HepG2 (cell line): Measurements from ENCODE around the gene SMIM20. TPM values are rescaled to one million over a fixed set of nuclear protein-coding genes. Genes with fewer than 3 reads are reported as not detected.

Experiments
- ATAC-seq: fragments of 200-7000 bp; cut with Tn5 transposase; 3 replicates; pipeline ENCODE4 v1.9.1; 2020; ENCODE audit warnings: mild to moderate bottlenecking, moderate library complexity
- BruUV-seq: library from RNA; stranded (reverse); fragments of 400-500 nt; replicated peaks from 2 replicates; lab custom pipeline; 2021; lab: Mats Ljungman, UMichigan
- CTCF ChIA-PET: fragments of 300-600 bp; formaldehyde crosslinking; extraction: SDS; loops from one replicate; lab custom pipeline; 2021; ENCODE audit warnings: low total read pairs, inconsistent platforms, low intra/inter-chr PET ratio; lab: Yijun Ruan, JAX
- POLR2A ChIA-PET: fragments of 350-600 bp; sonication (Branson Sonifier 250); formaldehyde crosslinking; loops from one replicate; lab custom pipeline; 2020; ENCODE audit warnings: antibody characterized with exemption, inconsistent platforms; lab: Yijun Ruan, JAX
- DNase-seq: peaks from one replicate; pipeline ENCODE4 v3.0.0-alpha.2; 2015; ENCODE audit warnings: low spot score
- FAIRE-seq: peaks from 3 replicates; lab custom pipeline; 2011; peaks lifted over from hg19 to GRCh38; lab: Jason Lieb, UNC
- H2AFZ ChIP-seq: one replicate; pipeline ENCODE4 v1.6.1; 2011; ENCODE audit warnings: low read length, inconsistent platforms
- H3K27ac ChIP-seq: fragments of 300-600 bp; 3 replicates; pipeline ENCODE4 v1.8.0; 2011; ENCODE audit warnings: mixed run types, mild to moderate bottlenecking, mixed read lengths, low read length, inconsistent platforms; ENCODE audit not compliant: insufficient read depth; ENCODE audit errors: extremely low read length
- H3K27me3 ChIP-seq, 2 experiments: fragments of 200-600 bp in 1 of 2; 2 replicates in 1 of 2; 3 replicates in 1 of 2; pipeline versions ENCODE4 v1.6.0 to v1.8.0; 2011; ENCODE audit warnings: low read length in 2 of 2, mild to moderate bottlenecking in 2 of 2, moderate library complexity in 2 of 2, inconsistent platforms in 1 of 2; ENCODE audit not compliant: insufficient read depth in 2 of 2, control insufficient read depth in 1 of 2
- H3K36me3 ChIP-seq, 2 experiments: fragments of 200-600 bp in 1 of 2; replicated peaks in 1 of 2; 2 replicates in 1 of 2; 3 replicates in 1 of 2; pipeline versions ENCODE4 v1.5.1 to v1.8.0; 2011; ENCODE audit warnings: low read length in 2 of 2, inconsistent platforms in 1 of 2; ENCODE audit not compliant: insufficient read depth in 2 of 2, control insufficient read depth in 1 of 2
- H3K4me1 ChIP-seq: 2 replicates; pipeline ENCODE4 v1.5.1; 2012; ENCODE audit warnings: low read length, inconsistent platforms; ENCODE audit not compliant: insufficient read depth
- H3K4me2 ChIP-seq: 2 replicates; pipeline ENCODE4 v1.6.0; 2011; ENCODE audit warnings: low read depth, low read length, inconsistent platforms
- H3K4me3 ChIP-seq, 3 experiments: fragments of 200-600 bp in 1 of 3; sonication (generic), shearing (Covaris generic) in 1 of 3; replicated peaks in 1 of 3; 2 replicates each; pipeline ENCODE4 v1.5.1; 2011 to 2016; ENCODE audit warnings: low read length in 3 of 3, inconsistent platforms in 2 of 3, low read depth in 2 of 3, mild to moderate bottlenecking in 2 of 3, control low read depth in 1 of 3, mixed read lengths in 1 of 3; ENCODE audit not compliant: insufficient read depth in 1 of 3
- H3K79me2 ChIP-seq: one replicate; pipeline ENCODE4 v1.6.1; 2011; ENCODE audit warnings: low read length, inconsistent platforms; ENCODE audit not compliant: insufficient read depth
- H3K9ac ChIP-seq: 2 replicates; pipeline ENCODE4 v1.6.0; 2011; ENCODE audit warnings: mild to moderate bottlenecking, low read depth, low read length, inconsistent platforms; ENCODE audit not compliant: insufficient read depth
- H3K9me3 ChIP-seq: 2 replicates; pipeline ENCODE4 v1.5.1; 2012; ENCODE audit warnings: mild to moderate bottlenecking, low read length
- H4K20me1 ChIP-seq: 2 replicates; pipeline ENCODE4 v1.6.0; 2011; ENCODE audit warnings: inconsistent platforms, mild to moderate bottlenecking, low read length, moderate library complexity; ENCODE audit not compliant: insufficient read depth
- BCL3 ChIP-seq: sonication (generic); formaldehyde crosslinking; IDR thresholded peaks from 2 replicates; pipeline ENCODE4 v1.5.1; 2020; ENCODE audit warnings: mild to moderate bottlenecking, missing genetic modification reagents, moderate library complexity
- EHMT2 ChIP-seq: fragments of 200-600 bp; sonication (generic); IDR thresholded peaks from 2 replicates; pipeline ENCODE4 v1.7.0; 2017; ENCODE audit warnings: antibody characterized with exemption, low read depth, low read length, borderline replicate concordance
- NRL ChIP-seq: sonication (generic); formaldehyde crosslinking; IDR thresholded peaks from 2 replicates; pipeline ENCODE4 v1.5.0; 2020; ENCODE audit warnings: missing genetic modification reagents, mild to moderate bottlenecking, moderate library complexity, borderline replicate concordance
- ZBTB7B ChIP-seq: sonication (generic); formaldehyde crosslinking; IDR thresholded peaks from 2 replicates; pipeline ENCODE4 v1.4.0; 2020; ENCODE audit warnings: missing genetic modification reagents
- ZNF337 ChIP-seq: sonication (generic); formaldehyde crosslinking; IDR thresholded peaks from 2 replicates; pipeline ENCODE4 v1.5.1; 2020; ENCODE audit warnings: missing genetic modification reagents, low read depth, mild to moderate bottlenecking, borderline replicate concordance
- ZNF446 ChIP-seq: sonication (generic); formaldehyde crosslinking; IDR thresholded peaks from 2 replicates; pipeline ENCODE4 v1.5.0; 2020; ENCODE audit warnings: mild to moderate bottlenecking, missing genetic modification reagents
- ZNF710 ChIP-seq: sonication (generic); formaldehyde crosslinking; IDR thresholded peaks from 2 replicates; pipeline ENCODE4 v1.5.0; 2020; ENCODE audit warnings: mild to moderate bottlenecking, missing genetic modification reagents, borderline replicate concordance
- WGBS: methylation state at CpG from one replicate; pipeline ENCODE4 v1.1.6; 2017; ENCODE audit warnings: low lambda C conversion rate; 5-methylcytosine and 5-hydroxymethylcytosine counted together
- in situ Hi-C: cut with HindIII; loops from 2 replicates; pipeline ENCODE4 v1.10.0; 2017; ENCODE audit warnings: low pct_unique_long_range_greater_than_20kb; ENCODE audit not compliant: extremely low pct_ligation_motif_present
- intact Hi-C: fragments of 100-400 bp; cut with micrococcal nuclease; formaldehyde crosslinking; loops from one replicate; pipeline ENCODE4 v1.10.0; 2022; ENCODE audit not compliant: unreplicated experiment
- polyA plus RNA-seq, 8 experiments: library from polyadenylated mRNA; depleted of rRNA in 3 of 8; stranded (reverse) in 7 of 8; unstranded in 1 of 8; fragments of >200 nt; fragmentation: Illumina TruSeq in 4 of 8; extraction: Trizol in 4 of 8; gene quantifications; 2 replicates each; pipeline versions ENCODE4 v1.2.1 to v1.2.3, GENCODE V29; 2011 to 2016; ENCODE audit warnings: low read depth in 4 of 8, missing spikeins in 1 of 8, mixed read lengths in 1 of 8; ENCODE audit not compliant: insufficient read depth in 1 of 8
- total RNA-seq, 5 experiments: library from RNA; depleted of rRNA; stranded (reverse); fragments of >200 nt; fragmentation: Illumina TruSeq; extraction: Trizol; gene quantifications; 2 replicates each; pipeline ENCODE4 v1.2.3, GENCODE V29; 2016; ENCODE audit warnings: low read depth in 1 of 5

The SMIM20 gene
- total and polyA plus RNA-seq, 2 of the 13 experiments (the other 11 are each of a cell fraction or from before 2014, with no cell fraction given), result 26.3 to 30.2 TPM

- H3K4me3 ChIP-seq, result no peak overlapping the region
- H3K27me3 ChIP-seq, result no peaks in the 10 kb centered on the region
- no peaks in the 10 kb centered on the region for H3K79me2 ChIP-seq
- no peak for TF ChIP-seq NRL
- no peak for TF ChIP-seq ZNF446 (CRISPR knock-in tag)
- TF ChIP-seq EHMT2, result no peak
- TF ChIP-seq ZBTB7B (CRISPR knock-in tag), result no peak
- TF ChIP-seq BCL3 (CRISPR knock-in tag), result no peak
- TF ChIP-seq ZNF337 (CRISPR knock-in tag), result no peak
- no peak for TF ChIP-seq ZNF710 (CRISPR knock-in tag)
- POLR2A ChIA-PET, result no interaction called here
- DNase-seq (no peak), ATAC-seq (no peak), FAIRE-seq (no peak)
- WGBS, result 66% methylated on average over 8 of the region's 8 CpGs
- no peak overlapping the region for H3K27ac ChIP-seq
- no peaks in the 10 kb centered on the region for H3K36me3 ChIP-seq
- no peaks in the 10 kb centered on the region for H4K20me1 ChIP-seq
- peaks cover 25% of the 10 kb centered on the region for H3K4me1 ChIP-seq
- no peak overlapping the region for H3K4me2 ChIP-seq
- intact Hi-C loops, result no loop called here
- H2AFZ ChIP-seq, result no peak overlapping the region
- BruUV-seq, result no TSS peak
- in situ Hi-C loops, result no loop called here
- CTCF ChIA-PET, result no interaction called here
- no peaks in the 10 kb centered on the region for H3K9me3 ChIP-seq
- no peak overlapping the region for H3K9ac ChIP-seq
Measured at GRCh38 chr4:25903900-25904747, 9.9 kb upstream of the SMIM20 start.
